Activated naive CD8-positive, alpha-beta T cell (primary cell): ENCODE results near the gene HLA-G.
"Not testable (repeated sequence)": the region's sequence is repeated elsewhere in the genome, so short reads cannot be mapped to it uniquely, and the experiment has no call there.

ENCODE experiments used
- H3K27ac Mint-ChIP-seq: one replicate; pipeline ENCODE4 v1.8.0; 2021; ENCODE audit warnings: mixed read lengths
- H3K27me3 Mint-ChIP-seq: one replicate; pipeline ENCODE4 v1.8.0; 2021; ENCODE audit warnings: mixed read lengths
- H3K36me3 Mint-ChIP-seq: one replicate; pipeline ENCODE4 v1.8.0; 2021; ENCODE audit warnings: mixed read lengths
- H3K4me1 Mint-ChIP-seq: one replicate; pipeline ENCODE4 v1.8.0; 2021; ENCODE audit warnings: low read depth, mixed read lengths
- H3K4me3 Mint-ChIP-seq: one replicate; pipeline ENCODE4 v1.8.0; 2021; ENCODE audit warnings: mild to moderate bottlenecking, mixed read lengths
- H3K9me3 Mint-ChIP-seq: one replicate; pipeline ENCODE4 v1.8.0; 2021; ENCODE audit warnings: low read depth, mixed read lengths

HLA-G gene

GRCh38 chr6:29875257-29875656, 47.6 kb downstream of the HLA-G start:
- no peaks in the 10 kb centered on the region for H3K27me3 Mint-ChIP-seq
- no peak overlapping the region for H3K4me3 Mint-ChIP-seq
- H3K9me3 Mint-ChIP-seq: peaks cover 5% of the 10 kb centered on the region
- H3K36me3 Mint-ChIP-seq: peaks cover 10% of the 10 kb centered on the region
- no peak overlapping the region for H3K27ac Mint-ChIP-seq
- H3K4me1 Mint-ChIP-seq: no peaks in the 10 kb centered on the region

GRCh38 chr6:29875734-29876133, 48.1 kb downstream of the HLA-G start:
- not testable (repeated sequence) for H3K4me1 Mint-ChIP-seq, H3K36me3 Mint-ChIP-seq, H3K9me3 Mint-ChIP-seq, H3K27ac Mint-ChIP-seq, H3K4me3 Mint-ChIP-seq, H3K27me3 Mint-ChIP-seq
